GM19238 (cell line): Measurements from ENCODE around the gene FMNL3.
"Not testable (repeated sequence)": the region's sequence is repeated elsewhere in the genome, so short reads cannot be mapped to it uniquely, and the experiment has no call there.

ENCODE experiments used
- DNase-seq: peaks from one replicate; pipeline ENCODE4 v3.0.0; 2011; ENCODE audit warnings: low spot score; ENCODE audit not compliant: insufficient read length

Gene FMNL3

DNA sequence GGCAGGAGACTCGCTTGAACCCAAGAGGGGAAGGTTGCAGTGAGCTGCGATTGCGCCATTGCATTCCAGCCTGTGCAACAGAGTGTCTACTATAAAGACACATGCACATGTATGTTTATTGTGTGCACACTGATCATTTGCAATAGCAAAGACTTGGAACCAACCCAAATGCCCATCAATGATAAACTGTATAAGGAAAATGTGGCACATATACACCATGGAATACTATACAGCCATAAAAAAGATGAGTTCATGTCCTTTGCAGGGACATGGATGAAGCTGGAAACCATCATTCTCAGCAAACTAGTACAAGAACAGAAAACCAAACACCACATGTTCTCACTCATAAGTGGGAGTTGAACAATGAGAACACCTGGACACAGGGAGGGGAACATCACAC is 6.7 kb upstream of the FMNL3 start:
- DNase-seq = not testable (repeated sequence)

DNA sequence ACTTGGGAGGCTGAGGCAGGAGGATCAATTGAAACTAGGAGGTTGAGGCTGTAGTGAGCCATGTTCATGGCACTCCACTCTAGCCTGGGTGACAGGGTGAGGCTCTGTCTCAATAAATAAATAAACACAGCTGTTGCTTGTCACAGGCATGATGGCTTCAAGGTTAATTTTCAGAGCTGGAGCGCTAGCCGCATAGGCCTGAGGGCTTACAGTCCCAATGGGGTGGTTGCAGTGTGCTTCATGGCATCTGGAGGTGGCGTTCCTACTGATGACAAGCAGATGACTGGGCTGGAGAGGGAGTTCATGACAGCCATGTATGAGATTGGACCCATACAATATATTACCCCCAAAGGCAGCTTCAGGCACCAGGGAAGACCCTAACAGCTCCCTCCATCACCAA is 1.6 kb upstream of the FMNL3 start:
- DNase-seq = no peak

DNA sequence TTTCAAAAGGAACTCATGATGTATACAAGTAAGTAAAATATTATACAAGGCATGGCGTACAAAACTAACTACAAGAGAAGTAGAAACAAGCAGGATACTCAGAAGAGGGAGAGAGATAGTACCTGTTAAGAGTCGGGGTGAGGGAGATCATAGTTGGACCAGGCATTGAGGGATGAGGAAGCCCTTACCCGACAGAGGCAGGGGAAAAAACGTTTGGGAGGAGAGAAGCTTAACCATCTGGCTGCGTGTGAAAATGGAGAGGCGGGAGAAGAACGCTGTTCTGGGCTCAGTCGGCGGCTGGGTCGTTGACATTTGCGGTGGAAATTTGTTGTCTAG is 575 bp upstream of the FMNL3 start:
- no peak for DNase-seq

DNA sequence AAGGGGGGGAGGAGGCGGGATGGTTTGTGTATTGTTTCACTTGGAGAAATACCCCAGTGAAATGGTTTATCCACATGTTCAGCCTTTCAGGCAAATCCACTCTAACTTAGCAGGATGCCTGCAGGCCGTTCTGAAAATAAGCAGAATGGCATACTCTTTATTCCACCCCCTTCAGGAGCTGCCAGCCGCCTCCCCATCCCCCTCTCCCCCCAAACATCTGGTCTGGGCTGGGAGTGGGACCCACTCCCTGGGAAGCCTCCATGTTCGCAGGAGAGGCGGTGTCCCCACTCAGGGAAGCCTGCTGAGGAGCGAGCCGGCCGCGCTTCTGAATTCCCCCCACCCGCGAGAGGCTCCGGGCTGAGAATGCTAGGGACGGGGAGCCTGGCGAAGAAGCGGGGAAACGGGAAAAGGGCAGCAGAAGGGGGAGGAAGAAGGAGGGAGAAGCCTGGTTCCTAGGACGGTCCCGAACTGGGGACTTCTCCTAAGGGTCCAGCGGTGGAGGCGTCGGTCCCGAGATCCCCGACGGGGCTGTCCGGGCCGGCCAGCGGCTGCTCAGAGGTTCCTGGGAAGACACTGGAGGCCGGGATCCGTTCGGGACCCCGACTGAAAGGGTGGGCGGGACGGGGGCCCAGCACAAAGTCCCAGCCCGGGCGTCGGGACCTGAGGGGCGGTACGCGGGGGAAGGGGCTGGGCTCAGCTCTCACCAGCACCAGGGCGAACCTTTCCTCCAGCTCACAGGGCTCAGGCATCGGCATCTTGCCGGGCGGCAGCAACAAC is 666 bp downstream of the FMNL3 start:
- peak; percentile 25 for DNase-seq

DNA sequence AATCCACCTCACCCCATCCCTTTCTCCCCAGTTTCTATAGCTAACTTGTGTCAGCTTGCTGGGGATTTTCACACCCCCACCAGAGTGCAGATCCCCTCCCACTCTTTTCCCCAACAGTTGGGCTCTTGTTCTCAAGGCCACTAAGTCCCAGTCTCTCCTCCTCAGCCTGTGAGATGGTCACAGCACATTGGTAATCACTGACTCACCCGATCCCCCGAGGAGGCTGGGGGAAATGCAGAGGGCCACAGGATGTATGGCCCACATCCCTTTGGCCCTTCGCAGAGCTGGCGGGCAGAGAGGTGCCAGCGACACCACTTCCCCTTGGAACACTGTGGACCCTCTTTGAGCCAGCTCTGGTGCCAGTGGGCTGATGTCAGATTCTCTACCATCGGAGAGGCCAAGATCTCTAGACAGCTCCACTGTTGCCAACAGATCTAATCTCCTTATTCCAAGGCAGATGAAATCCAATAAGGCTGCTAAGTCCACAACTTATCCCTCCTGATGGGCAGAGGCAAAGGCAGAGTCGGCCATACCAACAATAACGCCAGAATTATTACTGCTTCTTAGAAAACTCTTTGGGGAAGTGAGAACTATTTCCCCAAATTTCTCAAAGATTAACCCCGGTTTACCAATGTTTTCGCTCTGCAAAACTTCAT is 1.6 kb downstream of the FMNL3 start:
- DNase-seq = peak; percentile 37

DNA sequence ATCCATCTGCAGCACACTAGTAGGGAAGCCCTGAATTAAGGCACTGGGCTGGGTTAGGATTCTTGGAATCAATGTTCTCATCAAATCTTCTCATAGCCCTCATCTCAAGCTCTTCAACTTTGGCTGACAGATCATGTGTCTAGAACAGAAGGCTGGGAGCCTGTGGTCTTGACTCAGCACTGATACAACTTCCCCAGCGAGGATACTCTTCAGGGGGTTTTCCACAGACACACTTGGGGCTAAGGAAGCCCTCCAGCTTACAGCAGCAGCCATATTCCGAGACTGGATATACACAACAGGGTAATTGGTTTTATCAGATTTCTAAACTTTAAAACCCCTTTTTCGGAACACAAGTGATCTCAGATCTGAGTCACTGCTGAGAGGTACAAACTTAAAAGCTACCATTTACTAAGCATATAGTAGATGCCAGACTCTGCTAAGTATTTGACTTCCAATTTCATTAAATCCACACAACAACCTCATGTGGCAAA is 3.5 kb downstream of the FMNL3 start:
- no peak for DNase-seq

DNA sequence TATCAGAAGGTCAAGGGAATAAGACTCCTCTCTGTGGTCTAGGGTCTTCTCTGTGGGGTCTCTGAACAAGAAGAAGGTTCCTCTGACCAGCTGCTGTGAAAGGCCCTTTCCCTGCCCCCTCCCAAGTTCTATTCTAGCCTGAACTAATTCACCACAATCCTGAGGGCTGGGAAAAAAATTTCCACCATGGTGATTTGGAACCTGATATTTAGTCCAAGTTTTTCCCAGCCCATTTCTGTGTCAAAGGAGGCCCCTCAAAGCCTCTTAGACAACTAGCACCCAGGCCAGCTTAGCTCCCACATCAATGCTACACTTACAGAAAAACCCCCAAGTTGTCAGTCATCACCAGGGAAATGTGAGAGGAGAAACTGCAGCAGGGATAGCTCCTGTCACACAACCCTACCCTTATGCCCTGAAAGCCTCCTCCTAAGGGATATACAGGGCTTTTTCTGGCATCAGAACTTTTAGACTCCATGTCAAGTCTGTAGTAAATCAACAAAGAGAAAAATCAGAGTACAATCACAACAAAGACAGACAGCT is 4.5 kb downstream of the FMNL3 start:
- DNase-seq = no peak

DNA sequence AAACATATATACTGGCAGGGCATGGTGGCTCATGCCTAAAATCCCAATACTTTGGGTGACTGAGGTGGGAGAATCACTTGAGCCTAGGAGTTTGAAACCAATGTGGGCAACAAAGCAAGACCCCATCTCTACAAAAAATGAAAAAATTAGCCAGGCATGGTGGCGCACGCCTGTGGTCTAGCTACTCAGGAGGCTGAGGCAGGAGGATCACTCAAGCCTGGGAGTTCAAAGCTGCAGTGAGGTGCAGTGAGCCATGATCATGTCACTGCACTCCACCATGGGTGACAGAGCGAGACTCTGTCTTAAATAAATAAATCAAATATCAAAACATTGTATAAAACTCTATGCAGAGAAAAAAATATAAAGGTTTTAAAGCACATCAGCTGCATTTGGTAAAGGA is 5.2 kb downstream of the FMNL3 start:
- no peak for DNase-seq

DNA sequence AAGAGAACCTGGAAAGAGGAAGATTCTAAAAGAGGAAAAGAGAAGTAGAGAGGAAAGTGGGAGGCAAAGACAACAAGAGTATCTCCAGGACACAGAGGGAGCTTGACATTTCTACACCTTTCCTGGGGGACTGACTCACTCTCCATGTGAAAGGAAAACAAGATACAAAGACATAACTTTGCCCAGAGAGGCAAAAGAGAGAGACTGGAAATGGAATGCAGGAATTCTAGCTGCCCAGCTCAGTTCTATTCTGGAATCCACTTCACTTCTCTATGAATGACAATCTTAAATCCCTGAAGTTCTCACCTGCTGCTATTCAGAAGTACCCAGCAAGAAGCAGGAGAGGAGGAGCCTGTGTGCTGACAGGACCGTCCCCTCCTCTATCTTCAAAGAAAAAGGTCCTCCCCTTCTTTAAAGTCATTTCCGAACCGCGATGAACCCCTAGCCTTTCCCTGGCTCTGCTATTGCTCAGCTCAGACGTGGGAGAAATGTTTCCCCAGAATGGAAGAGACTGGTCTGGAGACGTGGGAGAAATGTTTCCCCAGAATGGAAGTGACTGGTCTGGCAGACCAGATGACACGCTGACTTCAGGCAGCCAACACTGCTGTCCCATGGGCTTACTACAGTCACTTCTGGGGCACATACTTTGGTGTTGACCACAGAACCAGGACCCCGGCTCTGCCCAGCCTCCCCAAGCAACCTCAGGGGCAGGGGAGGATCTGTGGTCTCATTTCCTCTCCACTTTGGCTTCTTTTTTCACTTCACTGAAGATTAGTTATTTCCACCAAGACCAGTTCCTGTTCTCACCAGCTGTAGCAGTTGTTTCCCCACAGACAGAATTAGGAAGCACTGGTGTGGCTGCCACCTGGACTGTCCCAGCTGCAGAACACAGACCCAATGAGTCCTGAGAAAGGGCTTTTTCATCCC is 8.3 kb downstream of the FMNL3 start:
- peak; percentile 63 for DNase-seq

DNA sequence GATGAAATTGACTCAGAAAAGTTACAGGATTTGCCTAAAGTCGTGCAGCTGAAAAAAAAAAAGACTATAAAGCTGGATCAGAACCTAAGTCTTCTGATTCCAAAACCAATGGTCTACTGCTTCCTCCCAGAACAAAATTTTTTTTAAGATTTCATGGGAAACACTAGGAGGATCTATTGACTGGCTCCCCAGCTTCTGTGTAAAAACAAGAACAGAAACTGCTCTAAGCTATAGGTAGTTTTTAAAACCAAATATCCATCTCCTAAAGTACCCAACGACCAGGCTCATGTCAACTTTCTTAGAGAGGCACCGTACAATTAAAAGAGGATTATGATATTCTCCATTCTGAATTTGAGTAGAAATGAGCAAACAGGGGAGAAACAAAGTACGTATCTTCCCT is 9.4 kb downstream of the FMNL3 start:
- no peak for DNase-seq

DNA sequence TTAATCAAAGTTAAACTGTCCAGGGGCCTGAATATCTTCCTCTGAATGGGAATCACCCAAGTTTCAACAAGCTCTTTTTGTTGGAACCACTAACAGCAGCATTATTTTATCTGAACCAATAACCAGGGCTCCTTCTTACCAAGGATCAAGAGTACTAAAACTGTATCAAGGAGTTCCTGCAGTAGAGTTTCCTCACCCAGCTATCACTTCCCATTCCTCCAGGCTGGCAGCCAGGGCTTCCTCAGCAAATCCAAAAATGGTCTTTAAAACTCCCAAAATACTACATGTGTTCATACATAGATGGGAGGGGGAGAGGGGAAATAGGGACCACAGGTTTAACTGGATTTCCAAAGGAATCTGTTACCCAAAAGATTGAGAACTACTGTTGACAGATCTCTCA is 10.5 kb downstream of the FMNL3 start:
- DNase-seq = no peak

DNA sequence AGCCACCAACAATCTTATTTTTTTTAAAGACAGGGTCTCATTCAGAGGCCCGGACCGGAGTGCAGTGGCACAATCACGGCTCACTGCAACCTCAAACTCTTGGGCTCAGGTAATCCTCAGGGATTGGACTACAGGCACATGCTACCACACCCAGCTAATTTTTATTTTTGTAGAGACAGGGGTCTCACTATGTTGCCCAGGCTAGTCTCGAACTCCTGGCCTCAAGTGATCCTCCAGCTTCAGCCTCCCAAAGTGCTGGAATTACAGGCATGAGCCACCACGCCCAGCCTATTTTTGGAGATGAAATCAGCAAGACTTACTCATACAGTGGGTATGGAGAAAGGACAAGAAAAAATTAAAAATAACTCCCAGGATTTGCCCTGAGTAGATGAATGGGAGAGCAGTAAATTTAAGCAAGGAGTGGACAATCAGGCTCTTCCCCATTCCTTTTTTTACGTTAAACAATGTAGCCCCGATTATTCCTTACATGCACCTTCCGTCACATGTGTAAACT is 13.2 kb downstream of the FMNL3 start:
- DNase-seq = no peak

DNA sequence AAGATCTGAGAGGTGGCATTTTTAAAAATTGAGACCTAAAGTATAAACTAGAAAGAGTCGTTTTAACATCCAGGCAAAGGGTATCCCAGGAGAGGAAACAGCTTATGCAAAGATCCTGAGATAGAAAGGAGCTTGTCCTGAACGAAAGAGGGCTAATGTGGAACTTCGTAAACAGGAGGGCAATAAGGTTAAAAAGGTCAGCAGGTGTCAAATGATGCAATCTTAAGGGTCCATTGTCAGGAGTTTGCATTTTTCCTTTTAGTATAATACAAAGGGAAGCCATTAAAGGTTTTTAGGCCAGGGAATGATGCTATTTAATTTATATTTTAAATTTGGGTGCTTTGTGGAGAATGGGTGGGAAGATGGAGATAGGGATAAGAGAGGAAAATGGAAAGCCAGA is 14.4 kb downstream of the FMNL3 start:
- DNase-seq = no peak

DNA sequence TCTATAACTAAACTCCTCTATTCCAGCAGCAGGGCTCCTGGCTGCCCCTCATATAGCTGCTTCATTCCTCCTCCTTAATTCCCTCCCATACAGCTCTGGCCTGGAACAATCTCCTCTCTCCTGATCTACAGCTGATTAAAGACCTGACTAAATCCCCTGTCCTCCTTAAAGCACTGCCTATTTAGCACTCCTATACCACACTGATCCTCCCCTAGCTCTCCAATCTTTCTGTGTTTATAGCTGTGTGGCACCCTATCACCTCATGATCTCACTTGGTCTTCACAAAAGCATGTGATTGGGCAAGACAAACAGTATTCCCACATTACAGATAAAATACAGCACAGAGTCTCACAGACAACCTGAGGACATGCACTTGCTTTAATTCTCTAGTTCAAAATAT is 17.4 kb downstream of the FMNL3 start:
- DNase-seq = no peak

DNA sequence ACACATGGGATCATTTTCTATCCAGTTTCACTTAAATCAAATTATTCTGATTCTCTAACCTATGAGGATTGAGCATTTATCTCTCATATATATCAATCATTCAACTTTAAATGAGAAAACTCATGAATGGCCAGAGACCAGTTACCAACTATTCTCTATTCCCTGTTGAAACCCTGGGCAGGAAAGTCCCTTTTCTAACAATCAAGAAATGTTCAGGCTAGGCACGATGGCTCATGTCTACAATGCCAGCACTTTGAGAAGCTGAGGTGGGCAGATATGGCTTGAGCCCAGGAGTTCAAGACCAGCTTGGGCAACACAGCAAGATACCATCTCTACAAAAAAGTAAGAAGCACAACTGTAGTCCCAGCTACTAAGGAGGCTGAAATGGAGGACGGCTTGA is 18.0 kb downstream of the FMNL3 start:
- no peak for DNase-seq

DNA sequence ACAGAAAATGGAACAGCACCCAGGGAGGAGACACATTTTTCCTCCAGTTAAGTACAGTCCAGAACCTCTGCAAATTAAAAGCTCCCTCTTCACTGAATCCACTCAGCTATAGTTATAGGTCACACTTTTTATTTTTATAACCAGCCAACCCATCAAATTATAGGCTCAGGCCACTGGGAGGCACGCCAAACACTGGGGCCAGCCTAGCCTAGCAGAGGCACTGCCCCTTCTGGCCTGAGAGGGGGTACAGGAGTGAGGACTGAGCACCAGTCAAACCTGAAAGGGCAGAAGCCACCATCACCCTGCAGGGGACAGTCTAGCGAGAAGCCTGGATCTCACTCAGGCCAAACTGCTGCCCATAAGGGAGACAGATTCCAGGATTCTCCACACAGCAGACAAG is 19.3 kb downstream of the FMNL3 start:
- DNase-seq = no peak

DNA sequence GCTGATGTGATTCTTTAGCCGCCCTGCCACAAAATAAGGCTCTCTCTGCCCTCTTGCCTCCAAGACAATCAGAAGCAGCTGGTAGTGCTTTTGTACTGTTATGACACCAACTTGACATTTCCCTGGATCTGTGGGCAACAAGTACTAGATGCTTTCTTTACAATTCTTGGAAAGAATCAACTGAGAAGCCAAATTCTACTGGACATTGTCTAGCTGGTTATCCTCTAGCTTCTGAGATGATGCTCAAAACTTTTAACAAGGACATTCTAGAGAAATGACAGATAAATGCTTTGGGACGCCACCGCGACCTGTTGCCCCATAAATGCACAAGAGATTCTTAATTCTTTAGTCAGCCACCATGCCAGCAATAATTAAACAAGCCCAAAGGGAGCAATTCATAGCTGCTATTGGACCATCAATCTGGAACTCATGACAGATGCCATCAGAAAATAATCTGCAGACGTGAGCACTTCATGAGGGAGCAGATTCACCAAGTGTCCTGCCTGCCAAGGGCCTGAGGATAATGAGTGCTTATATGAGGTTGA is 22.8 kb downstream of the FMNL3 start:
- DNase-seq = no peak

DNA sequence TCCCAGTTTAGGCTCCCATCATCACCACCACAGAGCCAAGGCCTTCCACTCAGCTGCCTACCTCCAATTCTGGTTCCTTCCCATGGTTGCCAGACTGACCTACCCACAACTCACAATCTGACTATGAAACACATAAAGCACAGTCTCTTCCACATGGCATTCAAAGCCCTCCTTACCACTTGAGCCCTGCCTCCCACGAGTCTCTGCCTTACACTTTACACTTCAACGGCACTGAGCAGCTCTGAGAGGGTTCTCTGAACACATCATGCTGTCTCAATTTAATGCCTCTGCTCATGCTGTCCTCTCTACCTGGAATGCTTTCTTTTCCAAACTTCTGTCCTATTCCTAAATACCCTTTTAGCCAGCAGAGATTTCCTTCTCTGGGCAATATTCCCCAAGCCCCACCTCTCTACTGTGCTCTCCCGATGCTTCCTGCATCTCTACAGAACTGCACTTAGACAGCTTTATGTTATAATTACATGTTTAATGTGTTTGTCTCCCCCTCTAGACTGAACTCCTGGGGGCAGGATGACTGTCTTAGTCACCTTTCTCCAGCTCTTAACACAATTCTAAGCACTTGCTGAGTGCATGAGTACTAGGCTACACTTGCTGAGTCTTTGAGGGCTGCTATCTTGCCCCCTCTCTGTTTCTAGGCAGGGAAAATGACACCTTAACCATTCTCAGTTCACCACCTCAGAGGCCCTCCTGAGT is 23.5 kb downstream of the FMNL3 start:
- DNase-seq = no peak

DNA sequence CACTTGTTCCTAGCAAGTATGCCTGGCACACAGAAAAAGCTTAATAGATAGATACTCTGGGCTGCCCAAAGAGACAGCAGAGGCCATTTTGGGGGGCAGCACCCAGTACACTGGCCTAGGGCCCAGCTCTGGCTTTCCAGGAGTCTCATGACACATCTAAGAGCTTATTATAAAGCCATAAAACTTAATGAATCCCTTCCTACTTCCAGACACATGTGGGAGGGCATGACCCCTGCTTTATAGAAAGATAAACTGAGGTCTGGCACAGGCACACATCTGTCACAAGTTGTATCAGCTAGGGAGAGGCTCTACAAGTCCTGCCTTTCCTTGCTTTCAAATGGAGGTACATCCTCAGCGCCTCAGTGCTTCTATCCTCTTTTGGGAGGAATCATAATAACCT is 27.1 kb downstream of the FMNL3 start:
- no peak for DNase-seq

DNA sequence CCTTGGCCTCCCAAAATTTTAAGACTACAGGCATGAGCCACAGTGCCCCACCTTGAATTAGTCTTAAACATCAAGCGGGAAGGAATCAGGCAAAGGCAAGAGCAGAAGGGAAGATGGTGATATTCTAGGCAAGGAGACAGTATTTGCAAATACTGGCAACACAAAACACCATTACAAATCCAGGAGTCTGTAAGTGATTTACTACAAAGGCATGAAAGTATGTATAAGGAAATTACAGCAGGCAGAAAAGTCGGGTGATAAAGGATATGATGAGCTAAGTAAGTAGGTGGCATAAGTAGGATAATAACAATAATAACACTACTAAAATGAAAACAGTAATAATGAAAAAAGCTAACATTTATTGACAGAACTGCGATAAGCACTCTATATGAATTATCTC is 28.5 kb downstream of the FMNL3 start:
- DNase-seq = no peak

DNA sequence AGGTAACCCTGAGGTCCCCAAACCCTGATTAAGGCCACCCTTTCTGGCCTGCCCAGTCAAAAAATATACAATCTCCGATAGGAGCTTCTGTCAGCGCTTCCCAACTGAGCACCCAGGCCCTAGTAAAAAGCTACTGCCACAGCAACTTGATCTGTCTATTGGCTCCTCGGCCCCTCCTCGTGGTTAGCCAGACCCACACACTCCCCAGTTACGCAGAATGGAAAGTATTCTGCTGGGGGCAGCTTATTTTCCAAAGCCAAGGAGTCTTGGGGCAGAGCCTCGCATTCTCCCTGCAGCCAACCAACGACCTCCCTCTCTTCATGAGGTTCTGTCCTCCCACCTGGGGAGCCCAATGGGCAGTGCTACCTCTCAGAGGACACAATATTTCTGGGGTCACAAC is 32.1 kb downstream of the FMNL3 start:
- DNase-seq = no peak
